WTC11 (cell line): ENCODE data around the gene DBN1. TPM values are rescaled to one million over a fixed set of nuclear protein-coding genes. Genes with fewer than 3 reads are reported as not detected.

Experiments used
- ATAC-seq: fragments of 200-7000 bp; cut with Tn5 transposase; 2 replicates; pipeline ENCODE4 v1.10.0; 2021; ENCODE audit warnings: mild to moderate bottlenecking, moderate library complexity
- CTCF ChIA-PET: fragments of 300-600 bp; sonication (Branson Sonifier 250); formaldehyde crosslinking; loops from one replicate; lab custom pipeline; 2021; ENCODE audit warnings: antibody characterized with exemption; lab: Charles Lee
- POLR2A ChIA-PET: fragments of 350-600 bp; sonication (Branson Sonifier 250); formaldehyde crosslinking; loops from one replicate; lab custom pipeline; 2021; ENCODE audit warnings: antibody characterized with exemption; lab: Charles Lee
- DNase-seq: peaks from one replicate; pipeline ENCODE4 v3.0.0; 2021; ENCODE audit warnings: low spot score
- H3K27ac Mint-ChIP-seq: 2 replicates; pipeline ENCODE4 v1.8.0; 2021; ENCODE audit warnings: mixed read lengths
- H3K27me3 Mint-ChIP-seq: 2 replicates; pipeline ENCODE4 v1.8.0; 2021; ENCODE audit warnings: low read depth, mild to moderate bottlenecking, moderate library complexity, mixed read lengths
- H3K36me3 Mint-ChIP-seq: 2 replicates; pipeline ENCODE4 v1.8.0; 2021; ENCODE audit warnings: mixed read lengths
- H3K4me1 Mint-ChIP-seq: 2 replicates; pipeline ENCODE4 v1.8.0; 2022; ENCODE audit warnings: mixed read lengths
- H3K4me3 Mint-ChIP-seq: 2 replicates; pipeline ENCODE4 v1.8.0; 2021; ENCODE audit warnings: mild to moderate bottlenecking, moderate library complexity, mixed read lengths
- H3K9me3 Mint-ChIP-seq: 2 replicates; pipeline ENCODE4 v1.8.0; 2021; ENCODE audit warnings: mixed read lengths
- CBFB ChIP-seq: sonication (generic); formaldehyde crosslinking; IDR thresholded peaks from 2 replicates; pipeline ENCODE4 v1.8.1; 2022; ENCODE audit warnings: mild to moderate bottlenecking, low read depth, missing genetic modification reagents
- CREM ChIP-seq: sonication (generic); formaldehyde crosslinking; IDR thresholded peaks from 2 replicates; pipeline ENCODE4 v1.8.1; 2022; ENCODE audit warnings: mild to moderate bottlenecking, missing genetic modification reagents, moderate library complexity
- ELF4 ChIP-seq: sonication (generic); formaldehyde crosslinking; IDR thresholded peaks from 2 replicates; pipeline ENCODE4 v1.8.1; 2022; ENCODE audit warnings: low read depth, mild to moderate bottlenecking, moderate library complexity, missing genetic modification reagents
- EMX1 ChIP-seq: fragments of 250-450 bp; sonication (Bioruptor Pico); IDR thresholded peaks from 2 replicates; pipeline ENCODE4 v1.8.0; 2021; ENCODE audit warnings: mild to moderate bottlenecking
- ETV6 ChIP-seq: sonication (generic); formaldehyde crosslinking; IDR thresholded peaks from 2 replicates; pipeline ENCODE4 v1.8.1; 2022; ENCODE audit warnings: mild to moderate bottlenecking, missing genetic modification reagents
- FOXK1 ChIP-seq: sonication (generic); formaldehyde crosslinking; IDR thresholded peaks from 2 replicates; pipeline ENCODE4 v1.8.0; 2022; ENCODE audit warnings: mild to moderate bottlenecking, moderate library complexity, missing genetic modification reagents
- GABPB1 ChIP-seq: sonication (generic); formaldehyde crosslinking; IDR thresholded peaks from 2 replicates; pipeline ENCODE4 v1.8.1; 2023; ENCODE audit warnings: mild to moderate bottlenecking, missing genetic modification reagents
- NFATC4 ChIP-seq: fragments of 250-450 bp; sonication (Bioruptor Pico); IDR thresholded peaks from 2 replicates; pipeline ENCODE4 v1.9.0; 2021; ENCODE audit warnings: mild to moderate bottlenecking
- NFYB ChIP-seq: sonication (generic); formaldehyde crosslinking; conservative IDR thresholded peaks from 2 replicates; pipeline ENCODE4 v1.8.0; 2022; ENCODE audit warnings: low read depth, missing genetic modification reagents
- NR2C2 ChIP-seq: sonication (generic); formaldehyde crosslinking; IDR thresholded peaks from 2 replicates; pipeline ENCODE4 v1.8.0; 2022; ENCODE audit warnings: mild to moderate bottlenecking, missing genetic modification reagents
- PRRX2 ChIP-seq: fragments of 250-450 bp; sonication (Bioruptor Pico); IDR thresholded peaks from 2 replicates; pipeline ENCODE4 v1.8.0; 2021; ENCODE audit warnings: mild to moderate bottlenecking
- RELA ChIP-seq: sonication (generic); formaldehyde crosslinking; IDR thresholded peaks from 2 replicates; pipeline ENCODE4 v1.8.1; 2022; ENCODE audit warnings: missing genetic modification reagents, mild to moderate bottlenecking, borderline replicate concordance
- SP1 ChIP-seq: sonication (generic); formaldehyde crosslinking; conservative IDR thresholded peaks from 2 replicates; pipeline ENCODE4 v1.8.1; 2022; ENCODE audit warnings: missing genetic modification reagents
- TCF7 ChIP-seq: sonication (generic); formaldehyde crosslinking; IDR thresholded peaks from 2 replicates; pipeline ENCODE4 v1.8.0; 2022; ENCODE audit warnings: mild to moderate bottlenecking, low read depth, missing genetic modification reagents, moderate library complexity
- ZBTB21 ChIP-seq: sonication (generic); formaldehyde crosslinking; IDR thresholded peaks from 2 replicates; pipeline ENCODE4 v1.8.1; 2023; ENCODE audit warnings: mild to moderate bottlenecking, missing genetic modification reagents, borderline replicate concordance
- ZNF263 ChIP-seq: sonication (generic); formaldehyde crosslinking; IDR thresholded peaks from 2 replicates; pipeline ENCODE4 v1.8.1; 2022; ENCODE audit warnings: low read depth, mild to moderate bottlenecking, moderate library complexity, missing genetic modification reagents
- ZNF671 ChIP-seq: fragments of 250-450 bp; sonication (Bioruptor Pico); IDR thresholded peaks from 2 replicates; pipeline ENCODE4 v1.8.0; 2021; ENCODE audit warnings: mild to moderate bottlenecking
- total RNA-seq: library from RNA; stranded (reverse); gene quantifications from 3 replicates; pipeline ENCODE4 v1.2.3, GENCODE V29; 2021
- TF ChIP-seq, protein P1 (sequence below): fragments of 250-450 bp; sonication (Bioruptor Pico); IDR thresholded peaks from 2 replicates; pipeline ENCODE4 v1.8.0; 2021; ENCODE audit warnings: mild to moderate bottlenecking
- TF ChIP-seq, protein P2 (sequence below): sonication (generic); formaldehyde crosslinking; IDR thresholded peaks from 2 replicates; pipeline ENCODE4 v1.8.0; 2023; ENCODE audit warnings: missing genetic modification reagents
- TF ChIP-seq, protein P3 (sequence below): sonication (generic); formaldehyde crosslinking; IDR thresholded peaks from 2 replicates; pipeline ENCODE4 v1.8.1; 2023; ENCODE audit warnings: mild to moderate bottlenecking, moderate library complexity, missing genetic modification reagents
- TF ChIP-seq, protein P4 (sequence below): fragments of 250-450 bp; sonication (Bioruptor Pico); conservative IDR thresholded peaks from 2 replicates; pipeline ENCODE4 v1.9.0; 2021; ENCODE audit warnings: mild to moderate bottlenecking
- TF ChIP-seq, protein P5 (sequence below): fragments of 250-450 bp; sonication (Bioruptor Pico); IDR thresholded peaks from 2 replicates; pipeline ENCODE4 v1.9.0; 2021; ENCODE audit warnings: mild to moderate bottlenecking, borderline replicate concordance
- TF ChIP-seq, protein P6 (sequence below): sonication (generic); formaldehyde crosslinking; IDR thresholded peaks from 2 replicates; pipeline ENCODE4 v1.8.0; 2022; ENCODE audit warnings: mild to moderate bottlenecking, missing genetic modification reagents
- TF ChIP-seq, protein P7 (sequence below): fragments of 250-450 bp; sonication (Bioruptor Pico); IDR thresholded peaks from 2 replicates; pipeline ENCODE4 v1.9.0; 2021; ENCODE audit warnings: moderate library complexity, mild to moderate bottlenecking, inconsistent platforms, borderline replicate concordance

Gene DBN1
- total RNA-seq, 1 experiment from 2014 or later: 288 TPM

DNA sequence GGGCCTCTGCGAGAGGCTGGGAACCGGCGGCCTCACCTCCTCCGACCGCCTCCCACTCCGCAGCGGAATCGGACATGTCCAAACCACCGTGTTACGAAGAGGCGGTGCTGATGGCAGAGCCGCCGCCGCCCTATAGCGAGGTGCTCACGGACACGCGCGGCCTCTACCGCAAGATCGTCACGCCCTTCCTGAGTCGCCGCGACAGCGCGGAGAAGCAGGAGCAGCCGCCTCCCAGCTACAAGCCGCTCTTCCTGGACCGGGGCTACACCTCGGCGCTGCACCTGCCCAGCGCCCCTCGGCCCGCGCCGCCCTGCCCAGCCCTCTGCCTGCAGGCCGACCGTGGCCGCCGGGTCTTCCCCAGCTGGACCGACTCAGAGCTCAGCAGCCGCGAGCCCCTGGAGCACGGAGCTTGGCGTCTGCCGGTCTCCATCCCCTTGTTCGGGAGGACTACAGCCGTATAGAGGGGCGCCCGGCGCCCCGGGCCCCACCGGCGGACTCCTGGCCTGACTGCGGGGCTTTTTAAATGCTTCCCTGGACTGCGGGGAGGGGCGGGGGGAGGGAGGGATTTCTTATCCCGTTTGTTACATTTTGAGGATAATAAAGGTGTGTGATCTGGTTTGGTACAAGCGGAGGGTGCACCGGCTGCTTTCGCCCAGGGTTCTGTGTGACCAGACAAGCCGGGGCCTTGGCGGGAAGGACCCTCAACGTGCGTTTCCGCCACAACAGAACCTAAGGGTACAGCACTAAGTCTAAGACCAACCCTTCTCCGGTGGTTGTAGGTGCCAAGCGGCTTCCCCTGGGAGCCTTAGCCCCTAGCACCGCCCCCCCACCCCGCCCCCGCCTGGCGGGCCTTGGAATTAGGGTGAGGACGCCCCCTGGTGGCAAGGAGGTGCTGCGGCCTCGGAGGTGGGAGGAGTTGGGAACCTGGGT lies 17.5 kb downstream of the DBN1 start:
- CTCF ChIA-PET: interaction anchor here (0.7 to 7.2 kb wide), 42 partner anchors 9 to 795 kb away, joined by 3 to 175 read pairs (median 8); partner anchors contain the start of genes GRK6, LMAN2, MXD3 and PDLIM7
- H3K27ac Mint-ChIP-seq: peak overlapping the region; percentile 96
- H3K27me3 Mint-ChIP-seq: peaks cover 10% of the 10 kb centered on the region
- H3K4me1 Mint-ChIP-seq: peaks cover 30% of the 10 kb centered on the region
- H3K36me3 Mint-ChIP-seq: peaks cover 16% of the 10 kb centered on the region
- DNase-seq (peak; percentile 98), ATAC-seq (peak; percentile 12)
- POLR2A ChIA-PET: interaction anchor here (0.7 to 4.1 kb wide), 22 partner anchors 9 to 146 kb away, joined by 3 to 24 read pairs (median 7); partner anchors contain the start of genes GRK6, LMAN2, PDLIM7 and PRR7
- peak overlapping the region; percentile 81 for H3K4me3 Mint-ChIP-seq
- no peaks in the 10 kb centered on the region for H3K9me3 Mint-ChIP-seq
- TF ChIP-seq, protein P1, sequence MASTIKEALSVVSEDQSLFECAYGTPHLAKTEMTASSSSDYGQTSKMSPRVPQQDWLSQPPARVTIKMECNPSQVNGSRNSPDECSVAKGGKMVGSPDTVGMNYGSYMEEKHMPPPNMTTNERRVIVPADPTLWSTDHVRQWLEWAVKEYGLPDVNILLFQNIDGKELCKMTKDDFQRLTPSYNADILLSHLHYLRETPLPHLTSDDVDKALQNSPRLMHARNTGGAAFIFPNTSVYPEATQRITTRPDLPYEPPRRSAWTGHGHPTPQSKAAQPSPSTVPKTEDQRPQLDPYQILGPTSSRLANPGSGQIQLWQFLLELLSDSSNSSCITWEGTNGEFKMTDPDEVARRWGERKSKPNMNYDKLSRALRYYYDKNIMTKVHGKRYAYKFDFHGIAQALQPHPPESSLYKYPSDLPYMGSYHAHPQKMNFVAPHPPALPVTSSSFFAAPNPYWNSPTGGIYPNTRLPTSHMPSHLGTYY (CRISPR knock-in tag): no peak
- TF ChIP-seq CBFB (CRISPR knock-in tag) (0 out of 2 replicates have a peak, but pooled peaks have one; percentile 7), NR2C2 (CRISPR knock-in tag) (no peak), FOXK1 (CRISPR knock-in tag) (no peak), PRRX2 (CRISPR knock-in tag) (peak; percentile 77), ZNF263 (CRISPR knock-in tag) (peak; percentile 71), EMX1 (CRISPR knock-in tag) (peak; percentile 92), SP1 (CRISPR knock-in tag) (peak; percentile 52; the same call in 1 of the 2 replicates), CREM (CRISPR knock-in tag) (peak; percentile 60), ZNF671 (CRISPR knock-in tag) (peak; percentile 73; the same call in 1 of the 2 replicates), ELF4 (CRISPR knock-in tag) (peak; percentile 81; the same call in 1 of the 2 replicates), NFATC4 (CRISPR knock-in tag) (peak; percentile 91), ETV6 (peak; percentile 17; the same call in 1 of the 2 replicates), GABPB1 (CRISPR knock-in tag) (no peak), TCF7 (CRISPR knock-in tag) (no peak), NFYB (CRISPR knock-in tag) (no peak), ZBTB21 (CRISPR knock-in tag) (0 out of 2 replicates have a peak, but pooled peaks have one; percentile 12), RELA (no peak)
- TF ChIP-seq, protein P2, sequence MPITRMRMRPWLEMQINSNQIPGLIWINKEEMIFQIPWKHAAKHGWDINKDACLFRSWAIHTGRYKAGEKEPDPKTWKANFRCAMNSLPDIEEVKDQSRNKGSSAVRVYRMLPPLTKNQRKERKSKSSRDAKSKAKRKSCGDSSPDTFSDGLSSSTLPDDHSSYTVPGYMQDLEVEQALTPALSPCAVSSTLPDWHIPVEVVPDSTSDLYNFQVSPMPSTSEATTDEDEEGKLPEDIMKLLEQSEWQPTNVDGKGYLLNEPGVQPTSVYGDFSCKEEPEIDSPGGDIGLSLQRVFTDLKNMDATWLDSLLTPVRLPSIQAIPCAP (CRISPR knock-in tag): peak; percentile 11; the same call in 1 of the 2 replicates
- TF ChIP-seq, protein P3, sequence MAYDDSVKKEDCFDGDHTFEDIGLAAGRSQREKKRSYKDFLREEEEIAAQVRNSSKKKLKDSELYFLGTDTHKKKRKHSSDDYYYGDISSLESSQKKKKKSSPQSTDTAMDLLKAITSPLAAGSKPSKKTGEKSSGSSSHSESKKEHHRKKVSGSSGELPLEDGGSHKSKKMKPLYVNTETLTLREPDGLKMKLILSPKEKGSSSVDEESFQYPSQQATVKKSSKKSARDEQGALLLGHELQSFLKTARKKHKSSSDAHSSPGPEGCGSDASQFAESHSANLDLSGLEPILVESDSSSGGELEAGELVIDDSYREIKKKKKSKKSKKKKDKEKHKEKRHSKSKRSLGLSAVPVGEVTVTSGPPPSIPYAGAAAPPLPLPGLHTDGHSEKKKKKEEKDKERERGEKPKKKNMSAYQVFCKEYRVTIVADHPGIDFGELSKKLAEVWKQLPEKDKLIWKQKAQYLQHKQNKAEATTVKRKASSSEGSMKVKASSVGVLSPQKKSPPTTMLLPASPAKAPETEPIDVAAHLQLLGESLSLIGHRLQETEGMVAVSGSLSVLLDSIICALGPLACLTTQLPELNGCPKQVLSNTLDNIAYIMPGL (CRISPR knock-in tag): peak; percentile 31; the same call in 1 of the 2 replicates
- TF ChIP-seq, protein P4, sequence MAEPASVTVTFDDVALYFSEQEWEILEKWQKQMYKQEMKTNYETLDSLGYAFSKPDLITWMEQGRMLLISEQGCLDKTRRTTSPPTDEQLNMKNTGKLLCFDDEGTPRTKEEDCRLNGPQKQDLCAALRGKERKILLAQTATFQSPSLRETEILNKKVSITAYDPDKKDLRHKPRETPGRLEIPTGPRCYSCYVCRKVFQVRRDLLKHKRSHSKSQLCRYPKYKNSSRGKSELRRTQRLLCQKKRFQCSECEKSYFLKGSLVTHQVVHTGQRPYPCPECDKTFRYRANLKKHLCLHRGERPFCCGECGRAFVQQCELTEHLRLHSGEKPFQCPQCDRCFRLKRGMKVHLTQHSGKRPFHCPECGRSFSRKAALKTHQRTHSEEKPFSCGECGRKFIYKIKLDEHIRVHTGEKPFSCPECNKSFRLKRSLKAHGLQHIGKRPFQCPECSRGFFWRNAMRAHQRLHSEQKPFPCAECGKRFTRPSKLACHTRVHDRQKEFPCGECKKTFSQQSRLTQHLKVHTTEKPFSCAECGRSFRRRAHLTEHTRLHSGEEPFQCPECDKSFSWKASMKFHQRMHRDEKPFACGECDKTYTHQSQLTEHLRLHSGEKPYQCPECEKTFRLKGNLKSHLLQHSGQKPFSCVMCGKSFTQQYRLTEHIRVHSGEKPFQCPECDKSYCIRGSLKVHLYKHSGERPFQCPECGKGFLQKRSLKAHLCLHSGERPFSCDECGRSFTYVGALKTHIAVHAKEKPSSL: peak; percentile 72; the same call in 1 of the 2 replicates
- TF ChIP-seq, protein P5, sequence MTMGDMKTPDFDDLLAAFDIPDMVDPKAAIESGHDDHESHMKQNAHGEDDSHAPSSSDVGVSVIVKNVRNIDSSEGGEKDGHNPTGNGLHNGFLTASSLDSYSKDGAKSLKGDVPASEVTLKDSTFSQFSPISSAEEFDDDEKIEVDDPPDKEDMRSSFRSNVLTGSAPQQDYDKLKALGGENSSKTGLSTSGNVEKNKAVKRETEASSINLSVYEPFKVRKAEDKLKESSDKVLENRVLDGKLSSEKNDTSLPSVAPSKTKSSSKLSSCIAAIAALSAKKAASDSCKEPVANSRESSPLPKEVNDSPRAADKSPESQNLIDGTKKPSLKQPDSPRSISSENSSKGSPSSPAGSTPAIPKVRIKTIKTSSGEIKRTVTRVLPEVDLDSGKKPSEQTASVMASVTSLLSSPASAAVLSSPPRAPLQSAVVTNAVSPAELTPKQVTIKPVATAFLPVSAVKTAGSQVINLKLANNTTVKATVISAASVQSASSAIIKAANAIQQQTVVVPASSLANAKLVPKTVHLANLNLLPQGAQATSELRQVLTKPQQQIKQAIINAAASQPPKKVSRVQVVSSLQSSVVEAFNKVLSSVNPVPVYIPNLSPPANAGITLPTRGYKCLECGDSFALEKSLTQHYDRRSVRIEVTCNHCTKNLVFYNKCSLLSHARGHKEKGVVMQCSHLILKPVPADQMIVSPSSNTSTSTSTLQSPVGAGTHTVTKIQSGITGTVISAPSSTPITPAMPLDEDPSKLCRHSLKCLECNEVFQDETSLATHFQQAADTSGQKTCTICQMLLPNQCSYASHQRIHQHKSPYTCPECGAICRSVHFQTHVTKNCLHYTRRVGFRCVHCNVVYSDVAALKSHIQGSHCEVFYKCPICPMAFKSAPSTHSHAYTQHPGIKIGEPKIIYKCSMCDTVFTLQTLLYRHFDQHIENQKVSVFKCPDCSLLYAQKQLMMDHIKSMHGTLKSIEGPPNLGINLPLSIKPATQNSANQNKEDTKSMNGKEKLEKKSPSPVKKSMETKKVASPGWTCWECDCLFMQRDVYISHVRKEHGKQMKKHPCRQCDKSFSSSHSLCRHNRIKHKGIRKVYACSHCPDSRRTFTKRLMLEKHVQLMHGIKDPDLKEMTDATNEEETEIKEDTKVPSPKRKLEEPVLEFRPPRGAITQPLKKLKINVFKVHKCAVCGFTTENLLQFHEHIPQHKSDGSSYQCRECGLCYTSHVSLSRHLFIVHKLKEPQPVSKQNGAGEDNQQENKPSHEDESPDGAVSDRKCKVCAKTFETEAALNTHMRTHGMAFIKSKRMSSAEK: 0 out of 2 replicates have a peak, but pooled peaks have one; percentile 63
- TF ChIP-seq, protein P6, sequence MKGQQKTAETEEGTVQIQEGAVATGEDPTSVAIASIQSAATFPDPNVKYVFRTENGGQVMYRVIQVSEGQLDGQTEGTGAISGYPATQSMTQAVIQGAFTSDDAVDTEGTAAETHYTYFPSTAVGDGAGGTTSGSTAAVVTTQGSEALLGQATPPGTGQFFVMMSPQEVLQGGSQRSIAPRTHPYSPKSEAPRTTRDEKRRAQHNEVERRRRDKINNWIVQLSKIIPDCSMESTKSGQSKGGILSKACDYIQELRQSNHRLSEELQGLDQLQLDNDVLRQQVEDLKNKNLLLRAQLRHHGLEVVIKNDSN: peak; percentile 51; the same call in 1 of the 2 replicates
- TF ChIP-seq, protein P7, sequence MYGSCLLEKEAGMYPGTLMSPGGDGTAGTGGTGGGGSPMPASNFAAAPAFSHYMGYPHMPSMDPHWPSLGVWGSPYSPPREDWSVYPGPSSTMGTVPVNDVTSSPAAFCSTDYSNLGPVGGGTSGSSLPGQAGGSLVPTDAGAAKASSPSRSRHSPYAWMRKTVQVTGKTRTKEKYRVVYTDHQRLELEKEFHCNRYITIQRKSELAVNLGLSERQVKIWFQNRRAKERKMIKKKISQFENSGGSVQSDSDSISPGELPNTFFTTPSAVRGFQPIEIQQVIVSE (CRISPR knock-in tag): peak; percentile 59; the same call in 1 of the 2 replicates
